Measurements from ENCODE around the gene DGCR6.

DNA sequence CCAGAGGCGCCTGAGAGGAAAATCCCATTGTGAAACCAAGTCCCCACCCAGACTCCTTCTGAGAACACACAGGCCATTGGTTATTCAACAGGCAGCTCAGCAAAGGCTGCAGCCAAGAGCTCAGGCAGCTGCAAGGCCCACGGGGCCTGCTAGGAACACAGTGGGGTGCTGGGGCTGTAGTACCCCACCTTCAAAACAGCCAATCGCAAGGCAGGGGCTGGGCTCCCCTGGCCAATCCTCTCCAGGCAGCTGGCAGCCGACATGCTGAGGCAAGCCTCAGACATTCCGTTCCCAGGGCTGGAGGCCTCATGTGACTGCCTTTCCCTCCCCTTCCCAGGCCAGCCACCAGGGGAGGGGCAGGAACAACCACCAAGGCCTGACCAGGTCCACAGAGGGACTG is 23.3 kb downstream of the DGCR6 start:
- TF ChIP-seq EP300 (IDR thresholded peaks at IDR 0.05; ENCODE audit: borderline replicate concordance), result no peak
- TF ChIP-seq, protein P1, sequence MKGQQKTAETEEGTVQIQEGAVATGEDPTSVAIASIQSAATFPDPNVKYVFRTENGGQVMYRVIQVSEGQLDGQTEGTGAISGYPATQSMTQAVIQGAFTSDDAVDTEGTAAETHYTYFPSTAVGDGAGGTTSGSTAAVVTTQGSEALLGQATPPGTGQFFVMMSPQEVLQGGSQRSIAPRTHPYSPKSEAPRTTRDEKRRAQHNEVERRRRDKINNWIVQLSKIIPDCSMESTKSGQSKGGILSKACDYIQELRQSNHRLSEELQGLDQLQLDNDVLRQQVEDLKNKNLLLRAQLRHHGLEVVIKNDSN (IDR thresholded peaks at IDR 0.05), result no peak
